Glutamatergic neuron (in vitro differentiated cells): ENCODE results near the gene KLK6. TPM values are rescaled to one million over a fixed set of nuclear protein-coding genes. Genes with fewer than 3 reads are reported as not detected.

Experiments
- DNase-seq: peaks from one replicate; pipeline ENCODE4 v3.0.0; 2022
- H3K27ac Mint-ChIP-seq: one replicate; pipeline ENCODE4 v1.8.0; 2020; ENCODE audit warnings: mild to moderate bottlenecking, mixed read lengths, inconsistent platforms; ENCODE audit not compliant: unreplicated experiment
- H3K27me3 Mint-ChIP-seq: one replicate; pipeline ENCODE4 v1.8.0; 2020; ENCODE audit warnings: mild to moderate bottlenecking, moderate library complexity, mixed read lengths, inconsistent platforms; ENCODE audit not compliant: unreplicated experiment
- H3K36me3 Mint-ChIP-seq: one replicate; pipeline ENCODE4 v1.8.0; 2020; ENCODE audit warnings: mild to moderate bottlenecking, mixed read lengths, inconsistent platforms; ENCODE audit not compliant: unreplicated experiment
- H3K4me1 Mint-ChIP-seq: one replicate; pipeline ENCODE4 v1.8.0; 2020; ENCODE audit warnings: mild to moderate bottlenecking, low read depth, mixed read lengths, inconsistent platforms; ENCODE audit not compliant: unreplicated experiment
- H3K4me3 Mint-ChIP-seq: one replicate; pipeline ENCODE4 v1.8.0; 2020; ENCODE audit warnings: mild to moderate bottlenecking, mixed read lengths, inconsistent platforms; ENCODE audit not compliant: unreplicated experiment
- H3K9me3 Mint-ChIP-seq: one replicate; pipeline ENCODE4 v1.8.0; 2020; ENCODE audit warnings: mild to moderate bottlenecking, moderate library complexity, mixed read lengths, inconsistent platforms; ENCODE audit not compliant: unreplicated experiment
- CTCF ChIP-seq: fragments of 200-600 bp; sonication (generic); IDR thresholded peaks from one replicate; pipeline ENCODE4 v1.5.0; 2021; ENCODE audit not compliant: partially characterized antibody, unreplicated experiment
- total RNA-seq: library from RNA; stranded (reverse); fragmentation: NEBNext Ultra II Directional; extraction: Animal tissue kit (Norgen Biotek cat#: 25700); gene quantifications from one replicate; pipeline ENCODE4 v1.2.1, GENCODE V29; 2021; ENCODE audit not compliant: unreplicated experiment

KLK6 gene
- total RNA-seq, 1 donor from 2014 or later = not detected

GRCh38 chr19:51014242-51014641 is 44.9 kb upstream of the KLK6 start:
- Mint-ChIP-seq H3K27me3 (peaks cover 20% of the 10 kb centered on the region), H3K9me3 (peaks cover 5% of the 10 kb centered on the region), H3K4me1 (peaks cover 4% of the 10 kb centered on the region), H3K27ac (no peak overlapping the region), H3K4me3 (no peak overlapping the region), H3K36me3 (peaks cover 5% of the 10 kb centered on the region)
- no peak for DNase-seq
- TF ChIP-seq CTCF = no peak

- Mint-ChIP-seq H3K36me3 (no peaks in the 10 kb centered on the region), H3K27me3 (peaks cover 12% of the 10 kb centered on the region), H3K4me1 (no peaks in the 10 kb centered on the region), H3K27ac (no peak overlapping the region), H3K4me3 (no peak overlapping the region), H3K9me3 (peaks cover 2% of the 10 kb centered on the region)
- no peak for DNase-seq
- no peak for TF ChIP-seq CTCF
Measured at GRCh38 chr19:51012661-51013190, 43.3 kb upstream of the KLK6 start.

GRCh38 chr19:51010066-51010795 is 40.8 kb upstream of the KLK6 start:
- no peaks in the 10 kb centered on the region for H3K4me1 Mint-ChIP-seq
- H3K4me3 Mint-ChIP-seq = no peak overlapping the region
- no peak for DNase-seq
- H3K27ac Mint-ChIP-seq = no peak overlapping the region
- no peaks in the 10 kb centered on the region for H3K9me3 Mint-ChIP-seq
- peaks cover 7% of the 10 kb centered on the region for H3K27me3 Mint-ChIP-seq
- TF ChIP-seq CTCF = no peak
- H3K36me3 Mint-ChIP-seq = no peaks in the 10 kb centered on the region

- H3K27me3 Mint-ChIP-seq = peaks cover 7% of the 10 kb centered on the region
- no peaks in the 10 kb centered on the region for H3K4me1 Mint-ChIP-seq
Measured at GRCh38 chr19:51009061-51009891, 39.9 kb upstream of the KLK6 start.

More at GRCh38 chr19:51009061-51009891, 39.9 kb upstream of the KLK6 start:
- H3K4me3 Mint-ChIP-seq = no peak overlapping the region
- H3K9me3 Mint-ChIP-seq = no peaks in the 10 kb centered on the region
- H3K36me3 Mint-ChIP-seq = no peaks in the 10 kb centered on the region
- no peak for DNase-seq
- no peak overlapping the region for H3K27ac Mint-ChIP-seq
- no peak for TF ChIP-seq CTCF
